SK-N-SH (cell line): Measurements from ENCODE around the gene DPEP2NB. TPM values are rescaled to one million over a fixed set of nuclear protein-coding genes. Genes with fewer than 3 reads are reported as not detected.

ENCODE experiments used
- CTCF ChIA-PET: fragments of 300-600, 350-600 bp; formaldehyde crosslinking; extraction: SDS; loops from one replicate; lab custom pipeline; 2021; lab: Yijun Ruan, JAX
- POLR2A ChIA-PET: fragments of 350-600 bp; sonication (Branson Sonifier 250); formaldehyde crosslinking; extraction: SDS; loops from one replicate; lab custom pipeline; 2020; ENCODE audit warnings: antibody characterized with exemption, inconsistent platforms; lab: Yijun Ruan, JAX
- DNase-seq: peaks from one replicate; pipeline ENCODE4 v3.0.0; 2012
- H2AFZ ChIP-seq: fragments of 200-600 bp; sonication (generic); 2 replicates; pipeline ENCODE4 v1.8.1; 2016; ENCODE audit warnings: antibody characterized with exemption, mild to moderate bottlenecking, low read depth
- H3F3A ChIP-seq: fragments of 200-600 bp; sonication (generic); replicated peaks from 2 replicates; pipeline ENCODE3; 2016; ENCODE audit warnings: antibody characterized with exemption, mild to moderate bottlenecking; ENCODE audit not compliant: insufficient read depth
- H3K27ac ChIP-seq, 2 experiments: fragments of 200-500 bp in 1 of 2; fragments of 200-600 bp in 1 of 2; sonication (Bioruptor generic) in 1 of 2; sonication (generic), shearing (Covaris generic) in 1 of 2; 2 replicates each; pipeline versions ENCODE4 v1.5.1 to v1.6.1; 2014 to 2016; ENCODE audit warnings: low read depth in 2 of 2, inconsistent platforms in 1 of 2, low read length in 1 of 2, mild to moderate bottlenecking in 1 of 2, mixed read lengths in 1 of 2
- H3K27me3 ChIP-seq: fragments of 200-600 bp; sonication (generic), shearing (Covaris generic); 2 replicates; pipeline ENCODE4 v1.6.1; 2016; ENCODE audit warnings: mixed run types; ENCODE audit not compliant: insufficient read depth
- H3K36me3 ChIP-seq, 2 experiments: fragments of 200-500 bp in 1 of 2; fragments of 200-600 bp in 1 of 2; sonication (Bioruptor generic) in 1 of 2; sonication (generic) in 1 of 2; replicated peaks in 1 of 2; 2 replicates each; pipeline versions ENCODE3 to v1.5.1; 2014 to 2016; ENCODE audit warnings: low read length in 1 of 2, mild to moderate bottlenecking in 1 of 2; ENCODE audit not compliant: insufficient read depth in 2 of 2, control insufficient read depth in 1 of 2
- H3K4me1 ChIP-seq, 2 experiments: fragments of 200-500 bp in 1 of 2; fragments of 200-600 bp in 1 of 2; sonication (Bioruptor generic) in 1 of 2; sonication (generic), shearing (Covaris generic) in 1 of 2; 2 replicates each; pipeline versions ENCODE4 v1.5.1 to v1.6.1; 2014 to 2016; ENCODE audit warnings: low read depth in 1 of 2, low read length in 1 of 2, mixed run types in 1 of 2; ENCODE audit not compliant: insufficient read depth in 2 of 2, control insufficient read depth in 1 of 2
- H3K4me2 ChIP-seq: fragments of 200-600 bp; sonication (generic), shearing (Covaris generic); 2 replicates; pipeline ENCODE4 v1.6.1; 2017; ENCODE audit warnings: mixed run types
- H3K4me3 ChIP-seq, 2 experiments: fragments of 200-500 bp in 1 of 2; fragments of 200-600 bp in 1 of 2; sonication (Bioruptor generic) in 1 of 2; sonication (generic), shearing (Covaris generic) in 1 of 2; 2 replicates each; pipeline versions ENCODE4 v1.5.1 to v1.8.1; 2014 to 2016; ENCODE audit warnings: low read depth in 2 of 2, inconsistent platforms in 1 of 2, low read length in 1 of 2, mild to moderate bottlenecking in 1 of 2, mixed read lengths in 1 of 2, moderate library complexity in 1 of 2
- H3K79me2 ChIP-seq: fragments of 200-600 bp; sonication (generic); 2 replicates; pipeline ENCODE4 v1.8.1; 2017; ENCODE audit warnings: mild to moderate bottlenecking; ENCODE audit not compliant: insufficient read depth
- H3K9ac ChIP-seq: fragments of 200-600 bp; sonication (generic); 2 replicates; pipeline ENCODE4 v1.6.1; 2017; ENCODE audit warnings: mixed run types
- H3K9me2 ChIP-seq: fragments of 200-600 bp; sonication (generic); 2 replicates; pipeline ENCODE4 v1.6.1; 2017; ENCODE audit warnings: mixed run types
- H3K9me3 ChIP-seq: fragments of 200-600 bp; sonication (generic); 2 replicates; pipeline ENCODE4 v1.6.1; 2017; ENCODE audit warnings: mixed run types, mild to moderate bottlenecking, moderate library complexity
- H4K20me1 ChIP-seq: fragments of 200-600 bp; sonication (generic); 2 replicates; pipeline ENCODE4 v1.6.1; 2017; ENCODE audit warnings: mild to moderate bottlenecking, mixed run types; ENCODE audit not compliant: insufficient read depth
- CHD2 ChIP-seq: fragments of 150-350 bp; IDR thresholded peaks from 2 replicates; pipeline ENCODE4 v1.6.1; 2018; ENCODE audit warnings: low read length; ENCODE audit not compliant: partially characterized antibody
- EZH2phosphoT487 ChIP-seq: fragments of 200-600 bp; sonication (generic); IDR thresholded peaks from 2 replicates; pipeline ENCODE4 v1.6.1; 2017; ENCODE audit warnings: low read depth, mixed run types, mild to moderate bottlenecking, antibody characterized with exemption, moderate library complexity, borderline replicate concordance
- FOSL2 ChIP-seq: IDR thresholded peaks from 2 replicates; pipeline ENCODE4 v1.4.0; 2012; ENCODE audit warnings: low read depth, mild to moderate bottlenecking, moderate library complexity, borderline replicate concordance
- GATA2 ChIP-seq: sonication (generic); formaldehyde crosslinking; IDR thresholded peaks from 2 replicates; pipeline ENCODE4 v1.5.0; 2020; ENCODE audit warnings: mild to moderate bottlenecking, missing genetic modification reagents
- MEF2A ChIP-seq: IDR thresholded peaks from 2 replicates; pipeline ENCODE4 v1.4.0; 2012; ENCODE audit warnings: low read depth, borderline replicate concordance
- NRF1 ChIP-seq: IDR thresholded peaks from 2 replicates; pipeline ENCODE4 v1.6.1; 2012; ENCODE audit warnings: low read depth, mild to moderate bottlenecking, low read length
- POLR2AphosphoS5 ChIP-seq: IDR thresholded peaks from 2 replicates; pipeline ENCODE4 v1.6.1; 2012; ENCODE audit warnings: low read depth, low read length
- RCOR1 ChIP-seq: fragments of 150-350 bp; IDR thresholded peaks from 2 replicates; pipeline ENCODE4 v1.6.1; 2017; ENCODE audit warnings: antibody characterized with exemption, low read length
- RXRA ChIP-seq: IDR thresholded peaks from 2 replicates; pipeline ENCODE4 v1.4.0; 2012; ENCODE audit warnings: low read depth, mild to moderate bottlenecking, borderline replicate concordance
- SMC3 ChIP-seq: IDR thresholded peaks from 2 replicates; pipeline ENCODE4 v1.6.1; 2012; ENCODE audit warnings: low read depth, low read length, improper control_type of control experiment
- WGBS: methylation state at CpG from one replicate; pipeline ENCODE4 v1.1.6; 2017; ENCODE audit warnings: low lambda C conversion rate; 5-methylcytosine and 5-hydroxymethylcytosine counted together
- polyA plus RNA-seq, 3 experiments: library from polyadenylated mRNA; depleted of rRNA; stranded (reverse); fragments of >200 nt; gene quantifications; 2 replicates each; pipeline ENCODE4 v1.2.3, GENCODE V29; 2012
- TF ChIP-seq, protein P1 (sequence below): fragments of 150-350 bp; IDR thresholded peaks from 2 replicates; pipeline ENCODE4 v1.6.1; 2017; ENCODE audit warnings: antibody characterized with exemption, low read length, low read depth, borderline replicate concordance
- TF ChIP-seq, protein P2 (sequence below): fragments of 200-600 bp; sonication (generic); IDR thresholded peaks from 2 replicates; pipeline ENCODE4 v1.6.1; 2017; ENCODE audit warnings: antibody characterized with exemption, mild to moderate bottlenecking, moderate library complexity
- TF ChIP-seq, protein P3 (sequence below): IDR thresholded peaks from 2 replicates; pipeline ENCODE4 v1.4.0; 2012; ENCODE audit warnings: low read depth, borderline replicate concordance
- TF ChIP-seq, protein P4 (sequence below): IDR thresholded peaks from 2 replicates; pipeline ENCODE4 v1.6.1; 2012; ENCODE audit warnings: mild to moderate bottlenecking, low read depth, low read length, moderate library complexity
- TF ChIP-seq, protein P5 (sequence below): IDR thresholded peaks from 2 replicates; pipeline ENCODE4 v1.4.0; 2012; ENCODE audit warnings: low read depth, borderline replicate concordance

The DPEP2NB gene
- polyA plus RNA-seq, 1 of the 3 experiments (the other 2 are of a cell fraction): not detected

DNA sequence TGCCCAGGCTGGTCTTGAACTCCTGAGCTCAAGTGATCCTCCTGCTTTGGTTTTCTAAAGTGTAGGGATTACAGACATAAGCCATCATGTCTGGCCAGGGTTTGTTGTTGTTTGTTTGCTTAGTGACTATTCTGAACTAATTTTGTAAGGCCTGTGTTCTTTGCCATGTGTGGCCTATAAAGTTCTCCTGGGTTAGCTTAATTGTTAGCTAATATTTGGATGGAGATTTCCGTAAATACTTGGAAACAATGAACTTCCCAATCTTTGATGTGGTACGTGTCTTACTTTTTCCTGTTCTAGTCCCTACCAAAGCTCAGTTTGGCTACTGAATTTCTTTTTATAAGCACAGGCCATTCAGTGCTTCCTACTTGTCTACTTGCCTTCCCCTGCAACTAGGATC, 32.3 kb upstream of the DPEP2NB start:
- Histone ChIP-seq H3K9me3 (no peaks in the 10 kb centered on the region), H3K9me2 (no peaks in the 10 kb centered on the region), H2AFZ (no peak overlapping the region), H3K36me3 (peaks cover 2 to 7% of the 10 kb centered on the region in 2 experiments), H3F3A (no peaks in the 10 kb centered on the region), H3K27ac (no peak overlapping the region), H3K9ac (no peak overlapping the region), H3K4me2 (no peak overlapping the region), H3K79me2 (no peaks in the 10 kb centered on the region), H3K27me3 (no peaks in the 10 kb centered on the region), H3K4me3 (no peak overlapping the region), H4K20me1 (no peaks in the 10 kb centered on the region), H3K4me1 (no peaks in the 10 kb centered on the region)
- TF ChIP-seq FOSL2 (no peak), POLR2AphosphoS5 (no peak), CHD2 (no peak), RXRA (no peak), GATA2 (CRISPR knock-in tag) (no peak), RCOR1 (no peak), SMC3 (no peak)
- TF ChIP-seq, protein P1, sequence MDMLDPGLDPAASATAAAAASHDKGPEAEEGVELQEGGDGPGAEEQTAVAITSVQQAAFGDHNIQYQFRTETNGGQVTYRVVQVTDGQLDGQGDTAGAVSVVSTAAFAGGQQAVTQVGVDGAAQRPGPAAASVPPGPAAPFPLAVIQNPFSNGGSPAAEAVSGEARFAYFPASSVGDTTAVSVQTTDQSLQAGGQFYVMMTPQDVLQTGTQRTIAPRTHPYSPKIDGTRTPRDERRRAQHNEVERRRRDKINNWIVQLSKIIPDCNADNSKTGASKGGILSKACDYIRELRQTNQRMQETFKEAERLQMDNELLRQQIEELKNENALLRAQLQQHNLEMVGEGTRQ: no peak
- CTCF ChIA-PET: interaction anchor here (1.6 kb wide), 1 partner anchor 165 kb away, joined by 4 read pairs; no protein-coding TSS in a partner anchor
- POLR2A ChIA-PET: no interaction called here
- 93% methylated on average over 2 of the region's 2 CpGs for WGBS
- no peak for DNase-seq

DNA sequence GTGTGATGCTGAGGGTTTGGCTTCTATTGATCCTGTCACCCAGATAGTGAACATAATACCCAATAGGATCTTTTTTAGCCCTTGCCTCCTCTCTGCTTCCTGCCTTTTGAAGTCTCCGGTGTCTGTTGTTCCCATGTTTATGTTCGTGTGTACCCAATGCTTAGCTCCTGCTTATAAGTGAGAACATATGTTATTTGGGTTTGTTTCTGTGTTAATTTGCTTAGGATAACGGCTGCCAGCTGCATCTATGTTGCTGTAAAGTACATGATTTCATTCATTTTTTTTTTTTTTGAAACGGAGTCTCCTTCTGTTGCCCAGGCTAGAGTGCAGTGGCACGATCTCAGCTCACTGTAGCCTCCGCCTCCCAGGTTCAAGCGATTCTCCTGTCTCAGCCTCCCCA, 30.4 kb upstream of the DPEP2NB start:
- H3F3A ChIP-seq: no peaks in the 10 kb centered on the region
- no peaks in the 10 kb centered on the region for H4K20me1 ChIP-seq
- H3K36me3 ChIP-seq: peaks cover 0 to 2% of the 10 kb centered on the region in 2 experiments
- TF ChIP-seq NRF1 (no peak), EZH2phosphoT487 (no peak), POLR2AphosphoS5 (no peak), MEF2A (no peak), RXRA (no peak), FOSL2 (no peak), RCOR1 (no peak)
- TF ChIP-seq, protein P2, sequence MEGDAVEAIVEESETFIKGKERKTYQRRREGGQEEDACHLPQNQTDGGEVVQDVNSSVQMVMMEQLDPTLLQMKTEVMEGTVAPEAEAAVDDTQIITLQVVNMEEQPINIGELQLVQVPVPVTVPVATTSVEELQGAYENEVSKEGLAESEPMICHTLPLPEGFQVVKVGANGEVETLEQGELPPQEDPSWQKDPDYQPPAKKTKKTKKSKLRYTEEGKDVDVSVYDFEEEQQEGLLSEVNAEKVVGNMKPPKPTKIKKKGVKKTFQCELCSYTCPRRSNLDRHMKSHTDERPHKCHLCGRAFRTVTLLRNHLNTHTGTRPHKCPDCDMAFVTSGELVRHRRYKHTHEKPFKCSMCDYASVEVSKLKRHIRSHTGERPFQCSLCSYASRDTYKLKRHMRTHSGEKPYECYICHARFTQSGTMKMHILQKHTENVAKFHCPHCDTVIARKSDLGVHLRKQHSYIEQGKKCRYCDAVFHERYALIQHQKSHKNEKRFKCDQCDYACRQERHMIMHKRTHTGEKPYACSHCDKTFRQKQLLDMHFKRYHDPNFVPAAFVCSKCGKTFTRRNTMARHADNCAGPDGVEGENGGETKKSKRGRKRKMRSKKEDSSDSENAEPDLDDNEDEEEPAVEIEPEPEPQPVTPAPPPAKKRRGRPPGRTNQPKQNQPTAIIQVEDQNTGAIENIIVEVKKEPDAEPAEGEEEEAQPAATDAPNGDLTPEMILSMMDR: no peak
- TF ChIP-seq, protein P3, sequence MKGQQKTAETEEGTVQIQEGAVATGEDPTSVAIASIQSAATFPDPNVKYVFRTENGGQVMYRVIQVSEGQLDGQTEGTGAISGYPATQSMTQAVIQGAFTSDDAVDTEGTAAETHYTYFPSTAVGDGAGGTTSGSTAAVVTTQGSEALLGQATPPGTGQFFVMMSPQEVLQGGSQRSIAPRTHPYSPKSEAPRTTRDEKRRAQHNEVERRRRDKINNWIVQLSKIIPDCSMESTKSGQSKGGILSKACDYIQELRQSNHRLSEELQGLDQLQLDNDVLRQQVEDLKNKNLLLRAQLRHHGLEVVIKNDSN: no peak
- TF ChIP-seq, protein P4, sequence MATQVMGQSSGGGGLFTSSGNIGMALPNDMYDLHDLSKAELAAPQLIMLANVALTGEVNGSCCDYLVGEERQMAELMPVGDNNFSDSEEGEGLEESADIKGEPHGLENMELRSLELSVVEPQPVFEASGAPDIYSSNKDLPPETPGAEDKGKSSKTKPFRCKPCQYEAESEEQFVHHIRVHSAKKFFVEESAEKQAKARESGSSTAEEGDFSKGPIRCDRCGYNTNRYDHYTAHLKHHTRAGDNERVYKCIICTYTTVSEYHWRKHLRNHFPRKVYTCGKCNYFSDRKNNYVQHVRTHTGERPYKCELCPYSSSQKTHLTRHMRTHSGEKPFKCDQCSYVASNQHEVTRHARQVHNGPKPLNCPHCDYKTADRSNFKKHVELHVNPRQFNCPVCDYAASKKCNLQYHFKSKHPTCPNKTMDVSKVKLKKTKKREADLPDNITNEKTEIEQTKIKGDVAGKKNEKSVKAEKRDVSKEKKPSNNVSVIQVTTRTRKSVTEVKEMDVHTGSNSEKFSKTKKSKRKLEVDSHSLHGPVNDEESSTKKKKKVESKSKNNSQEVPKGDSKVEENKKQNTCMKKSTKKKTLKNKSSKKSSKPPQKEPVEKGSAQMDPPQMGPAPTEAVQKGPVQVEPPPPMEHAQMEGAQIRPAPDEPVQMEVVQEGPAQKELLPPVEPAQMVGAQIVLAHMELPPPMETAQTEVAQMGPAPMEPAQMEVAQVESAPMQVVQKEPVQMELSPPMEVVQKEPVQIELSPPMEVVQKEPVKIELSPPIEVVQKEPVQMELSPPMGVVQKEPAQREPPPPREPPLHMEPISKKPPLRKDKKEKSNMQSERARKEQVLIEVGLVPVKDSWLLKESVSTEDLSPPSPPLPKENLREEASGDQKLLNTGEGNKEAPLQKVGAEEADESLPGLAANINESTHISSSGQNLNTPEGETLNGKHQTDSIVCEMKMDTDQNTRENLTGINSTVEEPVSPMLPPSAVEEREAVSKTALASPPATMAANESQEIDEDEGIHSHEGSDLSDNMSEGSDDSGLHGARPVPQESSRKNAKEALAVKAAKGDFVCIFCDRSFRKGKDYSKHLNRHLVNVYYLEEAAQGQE: no peak
- TF ChIP-seq, protein P5, sequence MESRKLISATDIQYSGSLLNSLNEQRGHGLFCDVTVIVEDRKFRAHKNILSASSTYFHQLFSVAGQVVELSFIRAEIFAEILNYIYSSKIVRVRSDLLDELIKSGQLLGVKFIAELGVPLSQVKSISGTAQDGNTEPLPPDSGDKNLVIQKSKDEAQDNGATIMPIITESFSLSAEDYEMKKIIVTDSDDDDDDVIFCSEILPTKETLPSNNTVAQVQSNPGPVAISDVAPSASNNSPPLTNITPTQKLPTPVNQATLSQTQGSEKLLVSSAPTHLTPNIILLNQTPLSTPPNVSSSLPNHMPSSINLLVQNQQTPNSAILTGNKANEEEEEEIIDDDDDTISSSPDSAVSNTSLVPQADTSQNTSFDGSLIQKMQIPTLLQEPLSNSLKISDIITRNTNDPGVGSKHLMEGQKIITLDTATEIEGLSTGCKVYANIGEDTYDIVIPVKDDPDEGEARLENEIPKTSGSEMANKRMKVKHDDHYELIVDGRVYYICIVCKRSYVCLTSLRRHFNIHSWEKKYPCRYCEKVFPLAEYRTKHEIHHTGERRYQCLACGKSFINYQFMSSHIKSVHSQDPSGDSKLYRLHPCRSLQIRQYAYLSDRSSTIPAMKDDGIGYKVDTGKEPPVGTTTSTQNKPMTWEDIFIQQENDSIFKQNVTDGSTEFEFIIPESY: no peak
- H3K27ac ChIP-seq: no peak overlapping the region
- 69% methylated on average over 7 of the region's 7 CpGs for WGBS
- no peaks in the 10 kb centered on the region for H3K79me2 ChIP-seq
- CTCF ChIA-PET: no interaction called here
- H3K27me3 ChIP-seq: no peaks in the 10 kb centered on the region
- no peaks in the 10 kb centered on the region for H3K4me1 ChIP-seq
- no peak overlapping the region for H3K4me2 ChIP-seq
- POLR2A ChIA-PET: interaction anchor here (0.6 kb wide), 4 partner anchors 39 to 1054 kb away, joined by 3 to 6 read pairs (median 4); no protein-coding TSS in a partner anchor
- no peak overlapping the region for H3K9ac ChIP-seq
- H3K4me3 ChIP-seq: no peak overlapping the region
- no peak overlapping the region for H2AFZ ChIP-seq
- no peaks in the 10 kb centered on the region for H3K9me2 ChIP-seq
- H3K9me3 ChIP-seq: no peaks in the 10 kb centered on the region
- no peak for DNase-seq
